Measurements from ENCODE around the gene CCL22. TPM values are rescaled to one million over a fixed set of nuclear protein-coding genes. Genes with fewer than 3 reads are reported as not detected.

CCL22 gene
- total and polyA plus RNA-seq, 4 donors, result 0.10 to 0.14 TPM; not detected in 2

DNA sequence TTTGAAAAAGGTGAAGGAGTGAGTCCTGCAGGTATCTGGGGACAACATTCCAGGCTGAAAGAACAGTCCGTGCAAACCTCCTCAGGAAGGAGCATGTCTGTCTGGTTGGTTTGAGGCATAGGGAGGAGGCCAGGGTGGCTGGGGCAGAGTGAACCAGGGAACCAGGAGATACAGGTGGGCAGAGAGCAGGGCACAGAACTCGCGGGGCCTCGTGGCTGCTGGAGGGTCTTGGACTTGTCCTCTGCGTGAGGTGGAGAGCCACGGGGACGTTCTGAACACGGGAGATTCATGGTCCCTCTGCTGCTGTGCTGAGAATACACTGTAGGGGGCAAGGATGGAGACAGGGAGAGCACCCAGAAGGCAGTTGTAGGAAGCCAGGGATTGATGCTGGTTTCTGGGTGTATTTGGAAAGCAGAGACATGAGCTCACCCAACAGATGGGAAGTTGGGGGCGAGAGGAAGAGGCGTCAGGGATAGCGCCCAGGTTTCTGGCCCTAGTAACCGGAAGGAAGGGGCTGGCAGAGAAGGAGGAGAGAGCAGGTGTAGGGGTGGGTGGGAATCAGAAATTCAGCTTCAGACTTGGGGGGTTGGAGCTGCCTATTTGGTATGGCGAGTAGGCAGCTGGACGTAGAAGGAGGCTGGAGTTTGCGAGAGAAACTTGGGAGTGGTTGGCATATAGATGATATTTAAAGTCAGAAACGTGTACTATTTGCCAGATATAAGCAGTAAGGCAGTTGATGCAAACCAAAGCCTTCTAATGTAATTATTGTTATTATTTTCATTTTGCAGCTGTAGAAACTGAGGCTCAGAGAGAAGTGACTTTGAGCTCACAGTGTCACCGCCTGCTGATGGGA lies 45.6 kb downstream of the CCL22 start, which contains the start of gene CCL17:
Gene CCL17, plus strand, starts transcription at position 803 of the 853 bp plus-strand sequence. CDS start 9,166 bp downstream, outside the sequence.
- Histone ChIP-seq H3K4me3 (ENCODE audit: low read depth, low read length) (no peak within 1 kb of the TSS), H3K27me3 (ENCODE audit: control insufficient read depth, insufficient read depth, low read length) (no peaks in the 10 kb centered on the region), H3K36me3 (ENCODE audit: control insufficient read depth, insufficient read depth, low read length) (no peaks in the 10 kb centered on the region), H3K27ac (ENCODE audit: low read depth, low read length) (no peak within 1 kb of the TSS), H3K4me1 (ENCODE audit: control insufficient read depth, insufficient read depth, low read length) (no peaks in the 10 kb centered on the region), H3K9me3 (ENCODE audit: control insufficient read depth, insufficient read depth, low read length) (no peaks in the 10 kb centered on the region)
- DNase-seq (ENCODE audit: low read depth in 4 of 6, low spot score in 6 of 6), result no peak
- 80% methylated on average over 15 of the region's 17 CpGs for WGBS (ENCODE audit: insufficient coverage)

DNA sequence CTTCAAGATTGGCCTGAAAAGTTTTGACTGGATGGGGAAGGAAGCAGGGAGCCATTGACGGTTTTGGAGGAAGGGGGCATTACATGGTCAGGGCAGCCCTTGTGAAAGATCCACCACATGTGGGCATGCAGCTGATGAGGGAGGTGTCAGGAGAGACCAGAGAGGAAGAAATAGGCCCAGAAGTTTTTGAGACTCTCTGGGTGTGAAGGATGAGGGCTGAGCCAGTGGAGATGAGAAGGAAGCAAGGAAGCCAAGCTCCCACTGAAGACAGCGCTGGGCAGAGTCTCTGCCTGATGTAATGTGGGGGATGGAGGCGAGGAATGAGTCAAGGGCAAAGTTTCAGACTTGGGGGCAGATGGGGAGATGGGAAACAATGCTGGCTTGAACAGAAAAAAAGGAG lies 46.5 kb downstream of the CCL22 start:
- no peak overlapping the region for H3K4me3 ChIP-seq (ENCODE audit: low read depth, low read length)
- H3K27ac ChIP-seq (ENCODE audit: low read depth, low read length), result no peak overlapping the region
- DNase-seq (ENCODE audit: low read depth in 4 of 6, low spot score in 6 of 6), result no peak
- H3K36me3 ChIP-seq (ENCODE audit: control insufficient read depth, insufficient read depth, low read length), result no peaks in the 10 kb centered on the region
- H3K4me1 ChIP-seq (ENCODE audit: control insufficient read depth, insufficient read depth, low read length), result peaks cover 2% of the 10 kb centered on the region
- H3K9me3 ChIP-seq (ENCODE audit: control insufficient read depth, insufficient read depth, low read length), result no peaks in the 10 kb centered on the region
- WGBS (ENCODE audit: insufficient coverage), result 80% methylated on average over 3 of the region's 3 CpGs
- H3K27me3 ChIP-seq (ENCODE audit: control insufficient read depth, insufficient read depth, low read length), result no peaks in the 10 kb centered on the region

DNA sequence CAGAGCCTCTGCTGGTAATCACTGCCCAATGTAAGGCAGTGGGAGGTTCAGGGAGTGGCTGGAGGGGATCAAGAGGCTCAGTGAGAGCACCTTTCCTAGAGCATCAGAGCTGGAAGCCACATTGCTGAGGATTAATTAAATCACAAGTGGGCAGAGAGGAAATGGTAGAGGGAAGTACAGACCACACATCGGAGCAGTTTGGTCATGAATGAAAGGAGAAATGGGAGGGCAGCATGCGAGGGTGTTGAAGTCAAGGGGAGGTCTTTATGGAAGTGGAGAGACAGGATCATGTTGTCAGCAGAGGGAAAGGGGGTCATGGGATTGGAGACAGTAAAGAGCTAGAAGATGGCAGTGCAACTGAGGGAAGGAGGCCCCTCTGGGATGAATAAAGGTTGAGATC lies 48.3 kb downstream of the CCL22 start:
- Histone ChIP-seq H3K36me3 (ENCODE audit: control insufficient read depth, insufficient read depth, low read length) (no peaks in the 10 kb centered on the region), H3K4me1 (ENCODE audit: control insufficient read depth, insufficient read depth, low read length) (peaks cover 13% of the 10 kb centered on the region), H3K9me3 (ENCODE audit: control insufficient read depth, insufficient read depth, low read length) (no peaks in the 10 kb centered on the region), H3K27ac (ENCODE audit: low read depth, low read length) (no peak overlapping the region), H3K27me3 (ENCODE audit: control insufficient read depth, insufficient read depth, low read length) (no peaks in the 10 kb centered on the region), H3K4me3 (ENCODE audit: low read depth, low read length) (no peak overlapping the region)
- no peak for DNase-seq (ENCODE audit: low read depth in 4 of 6, low spot score in 6 of 6)
- 85% methylated on average over 2 of the region's 2 CpGs for WGBS (ENCODE audit: insufficient coverage)

DNA sequence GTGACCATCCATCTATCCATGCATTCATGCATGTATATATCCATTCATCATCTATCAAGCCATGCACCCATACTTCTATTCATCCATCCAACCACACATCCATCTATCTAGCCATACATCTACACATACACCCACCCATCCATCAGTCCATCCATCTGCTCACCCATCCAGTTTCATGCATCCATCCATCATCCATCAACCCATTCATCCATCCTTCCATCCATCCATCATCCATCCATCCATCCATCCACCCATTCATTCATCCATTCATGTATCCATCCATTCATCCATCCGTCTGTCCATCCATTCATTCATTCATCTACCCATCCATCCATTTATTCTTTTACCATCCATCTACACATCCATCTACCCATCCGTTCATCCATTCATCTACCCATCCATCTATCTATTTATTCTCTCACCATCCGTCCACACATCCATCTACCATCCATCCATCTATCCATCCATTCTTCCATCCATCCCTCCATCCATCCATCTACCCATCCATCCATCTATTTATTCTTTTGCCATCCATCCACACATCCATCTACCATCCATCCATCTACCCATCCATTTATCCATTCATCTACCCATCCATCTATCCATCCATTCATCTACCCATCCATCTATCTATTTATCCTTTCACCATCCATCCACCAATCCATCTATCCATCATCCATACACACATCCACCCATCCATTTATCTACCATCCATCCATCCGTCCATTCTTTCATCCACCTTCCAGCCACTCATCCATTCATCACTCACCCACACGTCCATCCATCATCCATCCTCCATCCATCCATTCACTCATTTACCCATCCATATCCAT lies 49.2 kb downstream of the CCL22 start:
- Histone ChIP-seq H3K27me3 (ENCODE audit: control insufficient read depth, insufficient read depth, low read length) (no peaks in the 10 kb centered on the region), H3K36me3 (ENCODE audit: control insufficient read depth, insufficient read depth, low read length) (no peaks in the 10 kb centered on the region), H3K4me3 (ENCODE audit: low read depth, low read length) (no peak overlapping the region), H3K27ac (ENCODE audit: low read depth, low read length) (no peak overlapping the region), H3K4me1 (ENCODE audit: control insufficient read depth, insufficient read depth, low read length) (peaks cover 16% of the 10 kb centered on the region), H3K9me3 (ENCODE audit: control insufficient read depth, insufficient read depth, low read length) (no peaks in the 10 kb centered on the region)
- 91% methylated on average over 5 of the region's 5 CpGs for WGBS (ENCODE audit: insufficient coverage)
- DNase-seq (ENCODE audit: low read depth in 4 of 6, low spot score in 6 of 6), result no peak

DNA sequence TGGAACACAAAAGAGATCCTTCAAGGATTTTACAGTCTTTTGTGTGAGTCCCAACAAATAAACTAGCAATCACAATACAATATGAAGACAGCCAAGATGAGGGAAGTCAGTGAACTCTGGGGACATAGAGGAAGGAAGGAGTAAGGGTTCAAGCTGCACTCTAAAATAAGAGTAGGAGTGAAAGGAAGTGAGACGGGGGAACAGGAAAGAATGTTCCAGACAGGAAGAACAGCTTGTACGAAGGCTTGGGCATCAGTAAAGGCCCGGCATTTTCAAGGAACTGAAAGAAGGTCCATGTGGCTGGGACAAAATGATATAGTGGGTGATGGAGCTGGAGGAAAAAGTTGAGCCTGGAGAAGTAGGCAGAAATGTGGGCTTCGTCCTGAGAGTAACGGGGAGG lies 50.5 kb downstream of the CCL22 start:
- DNase-seq (ENCODE audit: low read depth in 4 of 6, low spot score in 6 of 6), result no peak
- Histone ChIP-seq H3K9me3 (ENCODE audit: control insufficient read depth, insufficient read depth, low read length) (no peaks in the 10 kb centered on the region), H3K4me3 (ENCODE audit: low read depth, low read length) (no peak overlapping the region), H3K36me3 (ENCODE audit: control insufficient read depth, insufficient read depth, low read length) (no peaks in the 10 kb centered on the region), H3K27ac (ENCODE audit: low read depth, low read length) (no peak overlapping the region), H3K27me3 (ENCODE audit: control insufficient read depth, insufficient read depth, low read length) (no peaks in the 10 kb centered on the region), H3K4me1 (ENCODE audit: control insufficient read depth, insufficient read depth, low read length) (peaks cover 16% of the 10 kb centered on the region)
- 84% methylated on average over 5 of the region's 5 CpGs for WGBS (ENCODE audit: insufficient coverage)

DNA sequence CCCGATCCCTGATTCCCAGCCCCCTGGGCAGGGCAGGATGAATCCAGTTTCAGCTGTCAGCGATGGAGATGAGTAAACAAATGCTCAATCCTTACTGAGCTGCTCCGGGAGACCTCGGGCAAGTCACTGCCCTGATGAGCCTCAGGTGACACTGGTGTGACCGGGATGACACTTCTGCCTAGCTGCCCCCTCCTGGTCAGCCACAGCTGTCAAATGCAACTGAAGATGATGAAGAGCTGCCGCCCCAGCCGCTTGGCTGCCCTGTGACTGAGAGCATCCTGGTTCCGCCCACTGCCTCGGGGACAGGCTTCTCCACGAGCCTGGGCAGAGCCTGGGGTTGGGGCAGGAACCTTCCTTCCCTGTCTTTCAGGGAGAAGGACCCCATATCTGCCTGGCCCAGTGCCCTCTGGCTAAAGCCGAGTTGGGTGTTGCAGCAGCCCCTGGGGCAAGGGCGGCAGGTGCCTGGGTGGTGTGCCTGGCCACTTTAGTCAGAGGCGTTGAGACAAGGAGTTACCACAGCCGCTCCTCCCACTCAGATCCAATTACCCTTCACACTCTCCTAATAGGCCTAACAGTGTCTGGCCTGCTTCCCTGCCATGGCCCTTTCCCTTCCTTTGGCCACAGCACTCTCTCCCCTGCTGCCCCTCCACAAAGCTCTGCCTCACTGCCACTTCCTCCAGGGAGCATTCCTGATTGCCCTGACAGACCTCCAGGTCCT lies 51.4 kb downstream of the CCL22 start:
- Histone ChIP-seq H3K4me3 (ENCODE audit: low read depth, low read length) (no peak overlapping the region), H3K27ac (ENCODE audit: low read depth, low read length) (no peak overlapping the region), H3K9me3 (ENCODE audit: control insufficient read depth, insufficient read depth, low read length) (no peaks in the 10 kb centered on the region), H3K4me1 (ENCODE audit: control insufficient read depth, insufficient read depth, low read length) (peaks cover 16% of the 10 kb centered on the region), H3K36me3 (ENCODE audit: control insufficient read depth, insufficient read depth, low read length) (no peaks in the 10 kb centered on the region), H3K27me3 (ENCODE audit: control insufficient read depth, insufficient read depth, low read length) (no peaks in the 10 kb centered on the region)
- no peak for DNase-seq (ENCODE audit: low read depth in 4 of 6, low spot score in 6 of 6)
- WGBS (ENCODE audit: insufficient coverage), result 69% methylated on average over 14 of the region's 14 CpGs

DNA sequence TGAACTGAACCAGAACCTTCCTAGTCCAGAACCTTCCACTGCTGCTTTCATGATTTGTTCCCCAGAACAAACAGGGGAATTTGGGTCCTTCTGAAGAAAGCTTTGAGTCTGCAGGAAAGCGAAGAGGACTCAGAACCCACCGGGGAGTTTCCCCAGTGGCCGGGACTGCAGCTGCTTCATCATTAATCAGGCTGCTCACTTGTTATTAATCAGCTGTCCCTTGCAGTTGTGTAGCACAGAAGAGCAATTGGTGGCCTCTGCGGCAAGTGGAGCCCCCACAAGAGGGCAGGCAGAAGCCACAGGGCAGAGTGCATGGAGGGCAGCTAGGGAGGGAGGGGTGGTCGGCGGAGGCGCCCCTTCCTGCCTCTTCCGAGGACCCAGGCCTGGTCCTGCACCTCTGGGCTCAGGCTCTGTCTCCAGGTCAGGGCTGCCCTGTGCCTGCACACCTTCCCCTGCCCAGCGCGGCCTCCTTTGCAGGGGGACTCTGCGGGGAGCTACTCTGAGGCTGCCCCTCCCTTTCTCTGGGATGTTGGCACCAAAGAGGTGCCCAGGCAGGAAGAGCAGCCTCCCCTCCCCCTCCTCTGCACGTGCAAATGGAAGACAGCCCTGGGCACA lies 52.9 kb downstream of the CCL22 start:
- peak in 1 of 6 donors; percentile 10 for DNase-seq (ENCODE audit: low read depth in 4 of 6, low spot score in 6 of 6)
- Histone ChIP-seq H3K4me3 (ENCODE audit: low read depth, low read length) (no peak overlapping the region), H3K9me3 (ENCODE audit: control insufficient read depth, insufficient read depth, low read length) (no peaks in the 10 kb centered on the region), H3K27me3 (ENCODE audit: control insufficient read depth, insufficient read depth, low read length) (no peaks in the 10 kb centered on the region), H3K36me3 (ENCODE audit: control insufficient read depth, insufficient read depth, low read length) (peaks cover 3% of the 10 kb centered on the region), H3K4me1 (ENCODE audit: control insufficient read depth, insufficient read depth, low read length) (peaks cover 24% of the 10 kb centered on the region), H3K27ac (ENCODE audit: low read depth, low read length) (no peak overlapping the region)
- 43% methylated on average over 10 of the region's 12 CpGs for WGBS (ENCODE audit: insufficient coverage)

DNA sequence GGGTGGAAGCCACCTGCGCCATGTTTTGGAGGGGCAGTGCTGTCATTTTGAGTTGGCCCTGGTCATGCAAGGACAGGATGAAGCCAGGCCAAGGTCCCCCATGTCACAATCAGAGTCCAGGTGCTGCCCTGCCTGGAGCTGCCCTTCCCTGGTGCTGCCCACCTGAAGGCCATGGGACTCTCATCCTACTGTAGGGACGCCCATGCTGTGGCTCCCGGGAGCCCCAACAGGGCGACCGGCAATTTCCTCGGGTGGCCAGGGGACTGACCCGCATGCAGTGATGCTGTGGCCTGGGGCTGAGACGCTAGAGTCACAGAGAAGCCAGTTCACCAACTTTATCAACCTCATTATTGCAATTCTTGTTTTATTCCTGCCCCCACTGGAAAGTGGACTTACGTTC lies 54.0 kb downstream of the CCL22 start:
- H3K27me3 ChIP-seq (ENCODE audit: control insufficient read depth, insufficient read depth, low read length), result no peaks in the 10 kb centered on the region
- WGBS (ENCODE audit: insufficient coverage), result 97% methylated on average over 9 of the region's 9 CpGs
- DNase-seq (ENCODE audit: low read depth in 4 of 6, low spot score in 6 of 6), result no peak
- no peak overlapping the region for H3K4me3 ChIP-seq (ENCODE audit: low read depth, low read length)
- peaks cover 35% of the 10 kb centered on the region for H3K4me1 ChIP-seq (ENCODE audit: control insufficient read depth, insufficient read depth, low read length)
- H3K36me3 ChIP-seq (ENCODE audit: control insufficient read depth, insufficient read depth, low read length), result peaks cover 3% of the 10 kb centered on the region
- H3K27ac ChIP-seq (ENCODE audit: low read depth, low read length), result no peak overlapping the region
- no peaks in the 10 kb centered on the region for H3K9me3 ChIP-seq (ENCODE audit: control insufficient read depth, insufficient read depth, low read length)

DNA sequence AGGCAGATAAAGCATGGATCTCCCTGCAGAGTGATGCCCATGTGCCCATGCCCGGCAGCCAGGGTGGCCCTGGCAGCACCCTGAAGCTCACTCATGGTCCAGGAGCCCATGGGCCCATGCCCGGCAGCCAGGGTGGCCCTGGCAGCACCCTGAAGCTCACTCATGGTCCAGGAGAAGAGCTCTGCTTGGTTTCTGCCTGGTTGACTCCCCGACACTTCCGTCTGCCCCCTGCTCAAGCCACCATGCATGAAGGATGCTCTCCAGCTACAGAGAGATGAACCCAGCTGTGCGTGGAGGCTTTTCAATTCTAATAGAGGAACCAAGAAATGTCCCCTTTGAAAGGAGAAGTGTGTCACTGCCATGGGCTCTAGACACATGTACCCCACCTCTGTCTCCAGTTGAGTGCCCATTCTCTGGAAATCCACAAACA lies 54.7 kb downstream of the CCL22 start:
- no peak overlapping the region for H3K27ac ChIP-seq (ENCODE audit: low read depth, low read length)
- WGBS (ENCODE audit: insufficient coverage), result 86% methylated on average over 5 of the region's 5 CpGs
- H3K4me1 ChIP-seq (ENCODE audit: control insufficient read depth, insufficient read depth, low read length), result peaks cover 38% of the 10 kb centered on the region
- H3K9me3 ChIP-seq (ENCODE audit: control insufficient read depth, insufficient read depth, low read length), result no peaks in the 10 kb centered on the region
- no peak overlapping the region for H3K4me3 ChIP-seq (ENCODE audit: low read depth, low read length)
- H3K36me3 ChIP-seq (ENCODE audit: control insufficient read depth, insufficient read depth, low read length), result peaks cover 3% of the 10 kb centered on the region
- no peak for DNase-seq (ENCODE audit: low read depth in 4 of 6, low spot score in 6 of 6)
- H3K27me3 ChIP-seq (ENCODE audit: control insufficient read depth, insufficient read depth, low read length), result no peaks in the 10 kb centered on the region
